HCT116 (cell line): ENCODE measurements around the gene REXO4. TPM values are rescaled to one million over a fixed set of nuclear protein-coding genes. Genes with fewer than 3 reads are reported as not detected.

Source experiments
- ATAC-seq: fragments of 200-7000 bp; cut with Tn5 transposase; 2 replicates; pipeline ENCODE4 v1.9.1; 2020; ENCODE audit warnings: mild to moderate bottlenecking, moderate library complexity
- BruUV-seq: library from RNA; stranded (reverse); fragments of 400-500 nt; replicated peaks from 2 replicates; lab custom pipeline; 2021; lab: Mats Ljungman, UMichigan
- CTCF ChIA-PET: fragments of 300-600 bp; sonication (Branson Sonifier 250); formaldehyde crosslinking; loops from one replicate; lab custom pipeline; 2021; ENCODE audit warnings: antibody characterized with exemption; lab: Charles Lee
- POLR2A ChIA-PET: fragments of 300-600, 350-600 bp; sonication (Branson Sonifier 250); formaldehyde crosslinking; loops from one replicate; lab custom pipeline; 2021; ENCODE audit warnings: antibody characterized with exemption; lab: Charles Lee
- RAD21 ChIA-PET, 2 experiments: fragments of 300-600 bp; sonication (Branson Sonifier 250); formaldehyde crosslinking; loops; one replicate each; lab custom pipeline; 2023; ENCODE audit warnings: low total read pairs in 2 of 2; ENCODE audit not compliant: uncharacterized antibody in 2 of 2, unreplicated experiment in 2 of 2, low non-redundant PET in 1 of 2; lab: Charles Lee
- DNase-seq: peaks from one replicate; pipeline ENCODE4 v3.0.0-alpha.2; 2010; ENCODE audit warnings: low read depth, low spot score
- H2AFZ ChIP-seq: fragments of 200-600 bp; shearing (Covaris generic), sonication (generic); 2 replicates; pipeline ENCODE4 v1.6.1; 2017; ENCODE audit warnings: low read depth, mixed run types, mixed read lengths, antibody characterized with exemption, low read length; ENCODE audit not compliant: poor library complexity, severe bottlenecking
- H3K27ac ChIP-seq: 2 replicates; pipeline ENCODE4 v1.5.1; 2012; ENCODE audit warnings: low read depth, low read length
- H3K27me3 ChIP-seq: fragments of 200-600 bp; sonication (generic); 2 replicates; pipeline ENCODE4 v1.6.1; 2016; ENCODE audit warnings: mixed run types, low read length, mixed read lengths; ENCODE audit not compliant: insufficient read depth
- H3K36me3 ChIP-seq, 2 experiments: fragments of 200-500 bp in 1 of 2; fragments of 200-600 bp in 1 of 2; sonication (Bioruptor generic) in 1 of 2; sonication (generic) in 1 of 2; 2 replicates each; pipeline versions ENCODE4 v1.5.1 to v1.6.1; 2014 to 2016; ENCODE audit warnings: low read length in 2 of 2, inconsistent platforms in 1 of 2, mixed read lengths in 1 of 2, mixed run types in 1 of 2; ENCODE audit not compliant: insufficient read depth in 2 of 2, control insufficient read depth in 1 of 2
- H3K4me1 ChIP-seq, 2 experiments: fragments of 200-600 bp in 1 of 2; sonication (generic) in 1 of 2; 2 replicates each; pipeline versions ENCODE4 v1.5.1 to v1.6.1; 2012 to 2017; ENCODE audit warnings: low read length in 2 of 2, inconsistent platforms in 1 of 2, mild to moderate bottlenecking in 1 of 2, mixed read lengths in 1 of 2, mixed run types in 1 of 2, moderate library complexity in 1 of 2; ENCODE audit not compliant: insufficient read depth in 2 of 2, control insufficient read depth in 1 of 2
- H3K4me2 ChIP-seq: fragments of 200-600 bp; sonication (generic); 2 replicates; pipeline ENCODE4 v1.6.1; 2017; ENCODE audit warnings: mixed run types, low read length, mixed read lengths
- H3K4me3 ChIP-seq, 2 experiments: fragments of 200-600 bp in 1 of 2; sonication (generic) in 1 of 2; replicated peaks in 1 of 2; 2 replicates each; pipeline ENCODE4 v1.5.1; 2011 to 2016; ENCODE audit warnings: low read length in 2 of 2, control low read depth in 1 of 2, low read depth in 1 of 2, mild to moderate bottlenecking in 1 of 2, mixed read lengths in 1 of 2, mixed run types in 1 of 2
- H3K79me2 ChIP-seq: fragments of 200-600 bp; sonication (generic); 2 replicates; pipeline ENCODE4 v1.6.1; 2017; ENCODE audit warnings: mild to moderate bottlenecking, mixed run types, low read length, moderate library complexity, mixed read lengths; ENCODE audit not compliant: insufficient read depth
- H3K9ac ChIP-seq: fragments of 200-600 bp; sonication (generic); 2 replicates; pipeline ENCODE4 v1.6.1; 2016; ENCODE audit warnings: low read length, mixed read lengths
- H3K9me2 ChIP-seq: fragments of 200-600 bp; sonication (generic), shearing (Covaris generic); 2 replicates; pipeline ENCODE4 v1.6.1; 2017; ENCODE audit warnings: mixed run types, mild to moderate bottlenecking, moderate library complexity; ENCODE audit not compliant: insufficient read depth
- H3K9me3 ChIP-seq, 2 experiments: fragments of 200-500 bp in 1 of 2; fragments of 200-600 bp in 1 of 2; sonication (Bioruptor generic) in 1 of 2; sonication (generic) in 1 of 2; 2 replicates each; pipeline ENCODE4 v1.6.1; 2014 to 2017; ENCODE audit warnings: low read length in 2 of 2, mixed read lengths in 2 of 2, inconsistent platforms in 1 of 2, low read depth in 1 of 2, mild to moderate bottlenecking in 1 of 2, mixed run types in 1 of 2, moderate library complexity in 1 of 2; ENCODE audit not compliant: control insufficient read depth in 1 of 2, insufficient read depth in 1 of 2
- H4K20me1 ChIP-seq: fragments of 200-600 bp; sonication (generic), shearing (Covaris generic); 2 replicates; pipeline ENCODE4 v1.6.1; 2017; ENCODE audit warnings: mixed run types, mild to moderate bottlenecking, moderate library complexity; ENCODE audit not compliant: insufficient read depth
- ATF3 ChIP-seq: IDR thresholded peaks from 2 replicates; pipeline ENCODE4 v1.6.1; 2012
- CBX3 ChIP-seq: IDR thresholded peaks from 2 replicates; pipeline ENCODE4 v1.6.1; 2012; ENCODE audit warnings: low read depth
- ELF1 ChIP-seq: IDR thresholded peaks from 2 replicates; pipeline ENCODE4 v1.6.1; 2012; ENCODE audit warnings: low read depth, borderline replicate concordance
- EZH2phosphoT487 ChIP-seq: fragments of 200-600 bp; IDR thresholded peaks from 2 replicates; pipeline ENCODE4 v1.6.1; 2018; ENCODE audit warnings: antibody characterized with exemption, borderline replicate concordance
- FOSL1 ChIP-seq: IDR thresholded peaks from 2 replicates; pipeline ENCODE4 v1.6.1; 2012; ENCODE audit warnings: low read depth
- MAX ChIP-seq: IDR thresholded peaks from 2 replicates; pipeline ENCODE4 v1.6.1; 2012
- RAD21 ChIP-seq: IDR thresholded peaks from 2 replicates; pipeline ENCODE4 v1.6.1; 2012; ENCODE audit warnings: low read depth, mild to moderate bottlenecking
- REST ChIP-seq: IDR thresholded peaks from 2 replicates; pipeline ENCODE4 v1.6.1; 2012; ENCODE audit warnings: low read depth
- SIN3A ChIP-seq: IDR thresholded peaks from 2 replicates; pipeline ENCODE4 v1.6.1; 2012; ENCODE audit warnings: low read depth
- SRF ChIP-seq: IDR thresholded peaks from 2 replicates; pipeline ENCODE4 v1.6.1; 2012; ENCODE audit warnings: low read depth
- TCF7L2 ChIP-seq: IDR thresholded peaks from 2 replicates; pipeline ENCODE4 v1.7.0; 2011; ENCODE audit warnings: borderline replicate concordance, inconsistent platforms; ENCODE audit not compliant: insufficient read depth, insufficient read length; ENCODE audit errors: extremely low read depth
- ZBTB33 ChIP-seq: IDR thresholded peaks from 2 replicates; pipeline ENCODE4 v1.6.1; 2011; ENCODE audit warnings: mild to moderate bottlenecking, low read length, moderate library complexity; ENCODE audit not compliant: insufficient replicate concordance; ENCODE audit errors: extremely low read depth
- intact Hi-C: fragments of 100-400 bp; cut with micrococcal nuclease; formaldehyde crosslinking; loops from 2 replicates; pipeline ENCODE4 v1.10.0; 2022
- total RNA-seq: library from RNA; stranded (reverse); gene quantifications from one replicate; pipeline ENCODE4 v1.2.1, GENCODE V29; 2021; ENCODE audit not compliant: unreplicated experiment

REXO4 gene
- total RNA-seq, 1 experiment from 2014 or later = 24.6 TPM

- ATAC-seq (no peak), DNase-seq (no peak)
- no peaks in the 10 kb centered on the region for H3K27me3 ChIP-seq
- ChIA-PET RAD21 (no interaction called here), CTCF (no interaction called here), POLR2A (no interaction called here)
- no peaks in the 10 kb centered on the region for H4K20me1 ChIP-seq
- no peak overlapping the region for H3K4me2 ChIP-seq
- peaks cover 36 to 51% of the 10 kb centered on the region in 2 experiments; a peak in 3 of 4 replicates for H3K36me3 ChIP-seq
- H3K4me3 ChIP-seq = no peak overlapping the region
- TF ChIP-seq CBX3 = no peak
- TF ChIP-seq SRF = no peak
- TF ChIP-seq MAX = no peak
- TF ChIP-seq TCF7L2 = no peak
- TF ChIP-seq ATF3 = no peak
- no peak for TF ChIP-seq RAD21
- TF ChIP-seq REST = no peak
- no peak for TF ChIP-seq ZBTB33
- TF ChIP-seq SIN3A = no peak
- no peak for TF ChIP-seq ELF1
- no peak for TF ChIP-seq FOSL1
- no peak for TF ChIP-seq EZH2phosphoT487
- no peak overlapping the region for H3K9ac ChIP-seq
- no peaks in the 10 kb centered on the region for H3K9me3 ChIP-seq
- H2AFZ ChIP-seq = no peak overlapping the region
- H3K4me1 ChIP-seq = peaks cover 7 to 9% of the 10 kb centered on the region in 2 experiments; a peak in 3 of 4 replicates
- intact Hi-C loops = no loop called here
- H3K27ac ChIP-seq = peak overlapping the region; percentile 26; the same call in 1 of the 2 replicates
- no peaks in the 10 kb centered on the region for H3K9me2 ChIP-seq
- H3K79me2 ChIP-seq = peaks cover 49% of the 10 kb centered on the region
- BruUV-seq = no TSS peak
These were observed 56.2 kb downstream of the REXO4 start for GRCh38 chr9:133361507-133362092.
